DMS 273 treated with DMSO at 0.1 percent for 48 hours (cell line): ENCODE data around the gene BCAM.
"Not testable (repeated sequence)": the region's sequence is repeated elsewhere in the genome, so short reads cannot be mapped to it uniquely, and the experiment has no call there.

Source experiments
- DNase-seq: peaks from one replicate; lab custom pipeline; 2025; lab: John Stamatoyannopoulos, UW

The BCAM gene

GRCh38 chr19:44808463-44809371, at the start of gene BCAM:
Gene BCAM, plus strand, starts transcription at chr19:44809103. Its CDS starts 22 bp downstream, at chr19:44809125.
- DNase-seq, result no peak

GRCh38 chr19:44762038-44762437, 46.9 kb upstream of the BCAM start:
- no peak for DNase-seq

GRCh38 chr19:44765033-44765948, 43.6 kb upstream of the BCAM start:
- no peak for DNase-seq

- no peak for DNase-seq
These were observed 43.0 kb upstream of the BCAM start for GRCh38 chr19:44765949-44766335.

GRCh38 chr19:44767295-44768180, 41.4 kb upstream of the BCAM start:
- no peak for DNase-seq

GRCh38 chr19:44770550-44771257, 38.2 kb upstream of the BCAM start:
- DNase-seq, result peak; percentile 54

- DNase-seq, result not testable (repeated sequence)
These were observed 36.8 kb upstream of the BCAM start for GRCh38 chr19:44772144-44772543.

- no peak for DNase-seq
These were observed 35.9 kb upstream of the BCAM start for GRCh38 chr19:44772959-44773358.

- DNase-seq, result no peak
These were observed 33.1 kb upstream of the BCAM start for GRCh38 chr19:44775676-44776240.

GRCh38 chr19:44776402-44777096, 32.4 kb upstream of the BCAM start:
- no peak for DNase-seq

GRCh38 chr19:44777715-44778347, 31.1 kb upstream of the BCAM start, which contains the start of gene CBLC:
Gene CBLC, plus strand, starts transcription at chr19:44777890. Its CDS starts 42 bp downstream, at chr19:44777932.
- DNase-seq, result no peak

- DNase-seq, result no peak
These were observed 29.8 kb upstream of the BCAM start for GRCh38 chr19:44779150-44779549.

- not testable (repeated sequence) for DNase-seq
These were observed 27.2 kb upstream of the BCAM start for GRCh38 chr19:44781694-44782093.

- DNase-seq, result peak; percentile 25
These were observed 26.2 kb upstream of the BCAM start for GRCh38 chr19:44782729-44783128.

- no peak for DNase-seq
These were observed 25.4 kb upstream of the BCAM start for GRCh38 chr19:44783545-44783944.

GRCh38 chr19:44785271-44785670, 23.6 kb upstream of the BCAM start:
- no peak for DNase-seq

GRCh38 chr19:44785993-44786392, 22.9 kb upstream of the BCAM start:
- DNase-seq, result no peak

GRCh38 chr19:44788971-44789370, 19.9 kb upstream of the BCAM start:
- DNase-seq, result no peak

- DNase-seq, result no peak
These were observed 18.9 kb upstream of the BCAM start for GRCh38 chr19:44789943-44790483.
